Kidney glomerular epithelial cell (primary cell): Measurements from ENCODE around the gene PNMA8B.

Source experiments
- DNase-seq: peaks from one replicate; lab custom pipeline; 2025; lab: John Stamatoyannopoulos, UW

Gene PNMA8B

GRCh38 chr19:46456930-46457329 is 38.7 kb downstream of the PNMA8B start:
- DNase-seq, result no peak

GRCh38 chr19:46454244-46454643 is 41.4 kb downstream of the PNMA8B start:
- DNase-seq, result no peak

GRCh38 chr19:46453661-46454060 is 42.0 kb downstream of the PNMA8B start:
- no peak for DNase-seq

- no peak for DNase-seq
Observed at GRCh38 chr19:46452186-46452585, 43.5 kb downstream of the PNMA8B start.

- no peak for DNase-seq
Observed at GRCh38 chr19:46451352-46451751, 44.3 kb downstream of the PNMA8B start.

GRCh38 chr19:46450737-46451136 is 44.9 kb downstream of the PNMA8B start:
- DNase-seq, result no peak

GRCh38 chr19:46449228-46449627 is 46.4 kb downstream of the PNMA8B start:
- no peak for DNase-seq

GRCh38 chr19:46448601-46449000 is 47.1 kb downstream of the PNMA8B start:
- no peak for DNase-seq

GRCh38 chr19:46447824-46448223 is 47.8 kb downstream of the PNMA8B start:
- DNase-seq, result no peak

GRCh38 chr19:46447006-46447405 is 48.7 kb downstream of the PNMA8B start:
- no peak for DNase-seq

GRCh38 chr19:46446021-46446420 is 49.6 kb downstream of the PNMA8B start:
- no peak for DNase-seq

- peak; percentile 49 for DNase-seq
Observed at GRCh38 chr19:46442808-46443450, 52.7 kb downstream of the PNMA8B start.

GRCh38 chr19:46441866-46442265 is 53.8 kb downstream of the PNMA8B start:
- no peak for DNase-seq
